Endothelial cell (in vitro differentiated cells): Measurements from ENCODE around the gene CAPRIN2. TPM values are rescaled to one million over a fixed set of nuclear protein-coding genes. Genes with fewer than 3 reads are reported as not detected.

ENCODE experiments used
- DNase-seq: peaks from one replicate; pipeline ENCODE4 v3.0.0; 2021; ENCODE audit warnings: low spot score
- H3K27ac Mint-ChIP-seq: one replicate; pipeline ENCODE4 v1.8.0; 2021; ENCODE audit warnings: mixed read lengths, inconsistent platforms; ENCODE audit not compliant: unreplicated experiment
- H3K27me3 Mint-ChIP-seq: one replicate; pipeline ENCODE4 v1.8.0; 2021; ENCODE audit warnings: mild to moderate bottlenecking, moderate library complexity, mixed read lengths, inconsistent platforms; ENCODE audit not compliant: unreplicated experiment
- H3K36me3 Mint-ChIP-seq: one replicate; pipeline ENCODE4 v1.8.0; 2021; ENCODE audit warnings: mild to moderate bottlenecking, low read depth, mixed read lengths, inconsistent platforms; ENCODE audit not compliant: unreplicated experiment
- H3K4me1 Mint-ChIP-seq: one replicate; pipeline ENCODE4 v1.8.0; 2021; ENCODE audit warnings: mild to moderate bottlenecking, mixed read lengths, inconsistent platforms; ENCODE audit not compliant: unreplicated experiment
- H3K4me3 Mint-ChIP-seq: one replicate; pipeline ENCODE4 v1.8.0; 2021; ENCODE audit warnings: mild to moderate bottlenecking, mixed read lengths, inconsistent platforms; ENCODE audit not compliant: unreplicated experiment
- H3K9me3 Mint-ChIP-seq: one replicate; pipeline ENCODE4 v1.8.0; 2021; ENCODE audit warnings: mixed read lengths, inconsistent platforms; ENCODE audit not compliant: unreplicated experiment
- total RNA-seq: library from RNA; stranded (reverse); fragmentation: NEBNext Ultra II Directional; extraction: Animal tissue kit (Norgen Biotek cat#: 25700); gene quantifications from one replicate; pipeline ENCODE4 v1.2.1, GENCODE V29; 2021; ENCODE audit not compliant: unreplicated experiment
- TF ChIP-seq, protein P1 (sequence below): fragments of 200-600 bp; sonication (generic); IDR thresholded peaks from one replicate; pipeline ENCODE4 v1.5.0; 2021; ENCODE audit warnings: antibody characterized with exemption; ENCODE audit not compliant: unreplicated experiment

The CAPRIN2 gene
- total RNA-seq, 1 donor from 2014 or later: 19.8 TPM

DNA sequence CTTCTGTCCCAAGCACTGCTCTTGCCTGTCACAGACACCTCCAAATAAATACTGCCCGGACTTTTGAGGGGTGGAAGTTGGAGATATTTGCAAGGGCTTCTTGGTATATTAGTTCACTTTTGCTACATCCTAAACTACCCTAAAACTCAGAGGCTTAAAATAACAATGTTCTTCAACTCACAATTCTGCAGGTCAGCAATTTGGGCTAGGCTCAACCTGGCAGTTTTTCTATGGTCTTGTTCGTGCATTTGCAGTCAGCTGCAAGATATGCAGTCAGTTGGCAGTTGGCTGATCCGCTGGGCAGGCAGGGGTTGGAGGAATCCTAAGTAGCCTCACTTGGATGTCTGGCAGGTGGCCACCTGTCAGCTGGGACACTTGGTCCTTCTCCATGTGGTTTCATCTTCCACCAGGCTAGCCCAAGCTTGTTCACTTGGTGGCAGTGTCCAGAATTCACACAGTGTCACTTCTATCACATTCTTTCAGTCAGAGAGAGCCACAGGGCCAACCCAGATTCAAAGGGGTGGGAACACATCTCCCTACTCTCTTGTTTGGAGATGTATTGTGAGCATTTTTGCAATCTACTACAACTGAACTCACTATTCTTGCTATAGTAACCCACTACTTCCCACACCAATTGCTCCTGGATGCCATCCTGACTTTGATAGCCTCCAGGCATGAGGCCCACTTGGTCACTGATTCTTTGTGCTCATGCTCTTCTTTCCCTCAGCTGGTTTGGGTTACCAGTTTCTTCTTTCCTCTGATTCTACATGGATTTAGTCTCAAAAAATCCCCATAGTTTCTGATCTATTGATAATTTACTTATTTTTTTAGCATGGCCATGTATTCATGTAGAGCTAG lies 27.8 kb upstream of the CAPRIN2 start:
- H3K9me3 Mint-ChIP-seq: peaks cover 21% of the 10 kb centered on the region
- no peak overlapping the region for H3K4me3 Mint-ChIP-seq
- H3K36me3 Mint-ChIP-seq: peaks cover 30% of the 10 kb centered on the region
- TF ChIP-seq, protein P1, sequence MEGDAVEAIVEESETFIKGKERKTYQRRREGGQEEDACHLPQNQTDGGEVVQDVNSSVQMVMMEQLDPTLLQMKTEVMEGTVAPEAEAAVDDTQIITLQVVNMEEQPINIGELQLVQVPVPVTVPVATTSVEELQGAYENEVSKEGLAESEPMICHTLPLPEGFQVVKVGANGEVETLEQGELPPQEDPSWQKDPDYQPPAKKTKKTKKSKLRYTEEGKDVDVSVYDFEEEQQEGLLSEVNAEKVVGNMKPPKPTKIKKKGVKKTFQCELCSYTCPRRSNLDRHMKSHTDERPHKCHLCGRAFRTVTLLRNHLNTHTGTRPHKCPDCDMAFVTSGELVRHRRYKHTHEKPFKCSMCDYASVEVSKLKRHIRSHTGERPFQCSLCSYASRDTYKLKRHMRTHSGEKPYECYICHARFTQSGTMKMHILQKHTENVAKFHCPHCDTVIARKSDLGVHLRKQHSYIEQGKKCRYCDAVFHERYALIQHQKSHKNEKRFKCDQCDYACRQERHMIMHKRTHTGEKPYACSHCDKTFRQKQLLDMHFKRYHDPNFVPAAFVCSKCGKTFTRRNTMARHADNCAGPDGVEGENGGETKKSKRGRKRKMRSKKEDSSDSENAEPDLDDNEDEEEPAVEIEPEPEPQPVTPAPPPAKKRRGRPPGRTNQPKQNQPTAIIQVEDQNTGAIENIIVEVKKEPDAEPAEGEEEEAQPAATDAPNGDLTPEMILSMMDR: no peak
- no peak for DNase-seq
- no peaks in the 10 kb centered on the region for H3K4me1 Mint-ChIP-seq
- peaks cover 4% of the 10 kb centered on the region for H3K27me3 Mint-ChIP-seq
- peak overlapping the region; percentile 8 for H3K27ac Mint-ChIP-seq

DNA sequence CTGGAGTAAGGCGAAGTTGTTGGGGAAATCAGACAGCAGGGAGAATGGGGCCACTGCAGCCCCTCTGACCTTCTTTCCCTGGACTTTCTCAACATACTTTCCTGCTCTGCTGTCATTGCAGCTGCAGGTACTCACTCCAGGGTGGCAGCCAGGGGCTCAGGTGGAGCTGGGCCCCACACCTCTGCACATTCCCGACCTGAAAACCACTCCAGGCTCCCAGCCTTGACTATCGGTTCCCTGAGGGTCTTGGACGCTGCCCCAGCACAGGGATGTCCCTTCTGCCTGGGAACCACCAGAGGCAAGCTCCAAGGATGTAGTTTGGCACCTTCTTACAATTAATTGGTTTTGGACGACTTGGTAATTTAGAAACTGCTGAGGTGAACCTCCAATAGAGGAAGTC lies 24.8 kb upstream of the CAPRIN2 start:
- TF ChIP-seq, protein P1: no peak
- no peak overlapping the region for H3K4me3 Mint-ChIP-seq
- peaks cover 11% of the 10 kb centered on the region for H3K9me3 Mint-ChIP-seq
- H3K4me1 Mint-ChIP-seq: no peaks in the 10 kb centered on the region
- DNase-seq: no peak
- H3K27ac Mint-ChIP-seq: no peak overlapping the region
- peaks cover 2% of the 10 kb centered on the region for H3K27me3 Mint-ChIP-seq
- peaks cover 16% of the 10 kb centered on the region for H3K36me3 Mint-ChIP-seq

DNA sequence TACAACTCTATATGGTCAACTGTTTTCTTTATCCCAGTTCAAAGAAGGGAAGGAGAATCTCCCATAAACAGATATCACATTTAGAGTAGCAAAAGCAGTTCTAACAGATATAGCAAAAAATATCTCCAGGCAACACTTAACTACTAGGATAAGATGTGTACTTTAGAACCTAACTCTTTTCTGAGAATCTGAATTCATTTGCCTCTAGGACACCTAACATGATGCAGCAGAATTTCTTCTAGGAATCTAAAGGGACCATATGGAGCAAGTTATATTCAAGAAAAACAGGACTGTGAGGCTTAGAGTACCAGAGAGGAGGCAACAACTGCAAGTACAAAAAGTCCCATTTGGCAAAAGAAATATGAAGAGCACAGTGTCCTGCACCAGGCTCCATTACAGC lies 24.4 kb upstream of the CAPRIN2 start:
- H3K4me1 Mint-ChIP-seq: no peaks in the 10 kb centered on the region

DNA sequence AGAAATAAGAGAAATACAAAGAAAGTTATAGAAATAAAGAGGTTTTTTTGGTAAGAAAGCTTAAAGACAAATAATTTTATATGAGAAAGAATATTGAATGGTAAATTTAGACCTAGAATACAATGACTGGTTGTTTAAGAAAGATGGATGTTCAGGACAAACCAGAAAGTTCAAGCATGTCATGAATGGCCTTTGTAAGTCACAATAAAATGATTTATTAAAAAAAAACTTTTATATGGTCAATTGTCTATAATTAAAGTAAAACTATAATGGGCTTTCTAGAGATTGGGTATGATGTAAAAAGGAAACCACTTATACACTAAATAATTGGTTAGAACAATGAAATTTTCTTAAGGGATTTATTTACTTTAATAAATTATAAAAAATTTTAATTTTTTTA lies 19.8 kb upstream of the CAPRIN2 start:
- Mint-ChIP-seq H3K4me1 (no peaks in the 10 kb centered on the region), H3K27ac (no peak overlapping the region), H3K9me3 (peaks cover 4% of the 10 kb centered on the region), H3K4me3 (no peak overlapping the region), H3K36me3 (peaks cover 16% of the 10 kb centered on the region), H3K27me3 (no peaks in the 10 kb centered on the region)
- no peak for DNase-seq
- TF ChIP-seq, protein P1: no peak

More for the DNA sequence above, 24.4 kb upstream of the CAPRIN2 start:
- H3K36me3 Mint-ChIP-seq: peaks cover 12% of the 10 kb centered on the region
- peaks cover 7% of the 10 kb centered on the region for H3K9me3 Mint-ChIP-seq
- no peaks in the 10 kb centered on the region for H3K27me3 Mint-ChIP-seq
- DNase-seq: no peak
- no peak overlapping the region for H3K4me3 Mint-ChIP-seq
- TF ChIP-seq, protein P1: no peak
- H3K27ac Mint-ChIP-seq: no peak overlapping the region

DNA sequence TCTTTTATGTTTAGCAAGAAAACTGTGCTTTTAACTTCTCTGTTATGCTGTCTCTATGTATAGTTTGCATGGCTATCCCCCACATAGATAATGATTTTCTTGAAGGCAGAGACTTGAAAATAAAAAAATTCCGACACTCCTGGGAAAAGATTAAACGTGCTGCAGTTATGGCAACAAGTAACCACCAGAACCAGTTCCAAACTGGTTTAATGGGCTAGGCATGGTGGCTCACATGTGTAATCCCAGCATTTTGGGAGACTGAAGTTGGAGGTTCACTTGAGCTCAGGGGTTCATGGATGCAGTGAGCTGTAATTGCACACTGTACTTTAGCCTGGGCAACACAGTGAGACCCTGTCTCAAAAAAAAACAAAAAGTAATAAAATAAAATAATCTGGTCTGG lies 15.1 kb upstream of the CAPRIN2 start:
- Mint-ChIP-seq H3K36me3 (peaks cover 12% of the 10 kb centered on the region), H3K4me1 (no peaks in the 10 kb centered on the region), H3K4me3 (no peak overlapping the region), H3K27ac (no peak overlapping the region), H3K9me3 (peaks cover 4% of the 10 kb centered on the region), H3K27me3 (no peaks in the 10 kb centered on the region)
- TF ChIP-seq, protein P1: no peak
- DNase-seq: no peak
